Liver (tissue), 3 donors: ENCODE results near the gene OR8B2.

Source experiments
- ATF3 ChIP-seq: IDR thresholded peaks from 2 replicates; pipeline ENCODE4 v1.6.1; 2016; ENCODE audit warnings: antibody characterized with exemption
- GABPA ChIP-seq, 2 donors: IDR thresholded peaks in 1 of 2; conservative IDR thresholded peaks in 1 of 2; 2 replicates each; pipeline ENCODE4 v1.6.1; 2016; ENCODE audit warnings: antibody characterized with exemption in 2 of 2, mild to moderate bottlenecking in 1 of 2, moderate library complexity in 1 of 2
- TF ChIP-seq, protein P1 (sequence below): fragments of 150-350 bp; IDR thresholded peaks from 2 replicates; pipeline ENCODE4 v1.5.1; 2017; ENCODE audit warnings: improper control_type of control experiment, low read depth, low read length; ENCODE audit not compliant: missing input control
- TF ChIP-seq, protein P2 (sequence below): IDR thresholded peaks from 2 replicates; pipeline ENCODE4 v1.6.1; 2016; ENCODE audit warnings: antibody characterized with exemption, mild to moderate bottlenecking
- donor health status: healthy.
- donor health status: healthy.

- no peak for TF ChIP-seq GABPA (IDR thresholded peaks at IDR 0.05 in 1 of 2, conservative IDR thresholded peaks at IDR 0.05 in 1 of 2)
- TF ChIP-seq ATF3: no peak
- TF ChIP-seq, protein P1, sequence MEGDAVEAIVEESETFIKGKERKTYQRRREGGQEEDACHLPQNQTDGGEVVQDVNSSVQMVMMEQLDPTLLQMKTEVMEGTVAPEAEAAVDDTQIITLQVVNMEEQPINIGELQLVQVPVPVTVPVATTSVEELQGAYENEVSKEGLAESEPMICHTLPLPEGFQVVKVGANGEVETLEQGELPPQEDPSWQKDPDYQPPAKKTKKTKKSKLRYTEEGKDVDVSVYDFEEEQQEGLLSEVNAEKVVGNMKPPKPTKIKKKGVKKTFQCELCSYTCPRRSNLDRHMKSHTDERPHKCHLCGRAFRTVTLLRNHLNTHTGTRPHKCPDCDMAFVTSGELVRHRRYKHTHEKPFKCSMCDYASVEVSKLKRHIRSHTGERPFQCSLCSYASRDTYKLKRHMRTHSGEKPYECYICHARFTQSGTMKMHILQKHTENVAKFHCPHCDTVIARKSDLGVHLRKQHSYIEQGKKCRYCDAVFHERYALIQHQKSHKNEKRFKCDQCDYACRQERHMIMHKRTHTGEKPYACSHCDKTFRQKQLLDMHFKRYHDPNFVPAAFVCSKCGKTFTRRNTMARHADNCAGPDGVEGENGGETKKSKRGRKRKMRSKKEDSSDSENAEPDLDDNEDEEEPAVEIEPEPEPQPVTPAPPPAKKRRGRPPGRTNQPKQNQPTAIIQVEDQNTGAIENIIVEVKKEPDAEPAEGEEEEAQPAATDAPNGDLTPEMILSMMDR: no peak
- TF ChIP-seq, protein P2, sequence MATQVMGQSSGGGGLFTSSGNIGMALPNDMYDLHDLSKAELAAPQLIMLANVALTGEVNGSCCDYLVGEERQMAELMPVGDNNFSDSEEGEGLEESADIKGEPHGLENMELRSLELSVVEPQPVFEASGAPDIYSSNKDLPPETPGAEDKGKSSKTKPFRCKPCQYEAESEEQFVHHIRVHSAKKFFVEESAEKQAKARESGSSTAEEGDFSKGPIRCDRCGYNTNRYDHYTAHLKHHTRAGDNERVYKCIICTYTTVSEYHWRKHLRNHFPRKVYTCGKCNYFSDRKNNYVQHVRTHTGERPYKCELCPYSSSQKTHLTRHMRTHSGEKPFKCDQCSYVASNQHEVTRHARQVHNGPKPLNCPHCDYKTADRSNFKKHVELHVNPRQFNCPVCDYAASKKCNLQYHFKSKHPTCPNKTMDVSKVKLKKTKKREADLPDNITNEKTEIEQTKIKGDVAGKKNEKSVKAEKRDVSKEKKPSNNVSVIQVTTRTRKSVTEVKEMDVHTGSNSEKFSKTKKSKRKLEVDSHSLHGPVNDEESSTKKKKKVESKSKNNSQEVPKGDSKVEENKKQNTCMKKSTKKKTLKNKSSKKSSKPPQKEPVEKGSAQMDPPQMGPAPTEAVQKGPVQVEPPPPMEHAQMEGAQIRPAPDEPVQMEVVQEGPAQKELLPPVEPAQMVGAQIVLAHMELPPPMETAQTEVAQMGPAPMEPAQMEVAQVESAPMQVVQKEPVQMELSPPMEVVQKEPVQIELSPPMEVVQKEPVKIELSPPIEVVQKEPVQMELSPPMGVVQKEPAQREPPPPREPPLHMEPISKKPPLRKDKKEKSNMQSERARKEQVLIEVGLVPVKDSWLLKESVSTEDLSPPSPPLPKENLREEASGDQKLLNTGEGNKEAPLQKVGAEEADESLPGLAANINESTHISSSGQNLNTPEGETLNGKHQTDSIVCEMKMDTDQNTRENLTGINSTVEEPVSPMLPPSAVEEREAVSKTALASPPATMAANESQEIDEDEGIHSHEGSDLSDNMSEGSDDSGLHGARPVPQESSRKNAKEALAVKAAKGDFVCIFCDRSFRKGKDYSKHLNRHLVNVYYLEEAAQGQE: no peak
Measured at GRCh38 chr11:124376280-124376679, 8.0 kb downstream of the OR8B2 start.
